Chondrocyte (in vitro differentiated cells): ENCODE results near the gene SIRPG. TPM values are rescaled to one million over a fixed set of nuclear protein-coding genes. Genes with fewer than 3 reads are reported as not detected.

Source experiments
- DNase-seq: peaks from one replicate; pipeline ENCODE4 v3.0.0; 2021; ENCODE audit warnings: mixed read lengths, low spot score
- H3K27ac Mint-ChIP-seq: one replicate; pipeline ENCODE4 v1.8.0; 2021; ENCODE audit warnings: mild to moderate bottlenecking, moderate library complexity, mixed read lengths; ENCODE audit not compliant: unreplicated experiment
- H3K27me3 Mint-ChIP-seq: 2 replicates; pipeline ENCODE4 v1.8.0; 2021; ENCODE audit warnings: low read depth, mixed read lengths
- H3K36me3 Mint-ChIP-seq: 2 replicates; pipeline ENCODE4 v1.8.0; 2021; ENCODE audit warnings: low read depth, mixed read lengths
- H3K4me1 Mint-ChIP-seq: 2 replicates; pipeline ENCODE4 v1.8.0; 2021; ENCODE audit warnings: low read depth, mild to moderate bottlenecking, mixed read lengths
- H3K4me3 Mint-ChIP-seq: one replicate; pipeline ENCODE4 v1.8.0; 2021; ENCODE audit warnings: mild to moderate bottlenecking, moderate library complexity, mixed read lengths; ENCODE audit not compliant: unreplicated experiment
- H3K9me3 Mint-ChIP-seq: 2 replicates; pipeline ENCODE4 v1.8.0; 2021; ENCODE audit warnings: low read depth, mixed read lengths
- total RNA-seq: library from RNA; stranded (reverse); gene quantifications from 3 replicates; pipeline ENCODE4 v1.2.1, GENCODE V29; 2021
- TF ChIP-seq, protein P1 (sequence below): fragments of 200-600 bp; sonication (generic); IDR thresholded peaks from 2 replicates; pipeline ENCODE4 v1.5.0; 2021; ENCODE audit warnings: antibody characterized with exemption, mild to moderate bottlenecking, moderate library complexity

SIRPG gene
- total RNA-seq, 1 donor from 2014 or later: not detected

DNA sequence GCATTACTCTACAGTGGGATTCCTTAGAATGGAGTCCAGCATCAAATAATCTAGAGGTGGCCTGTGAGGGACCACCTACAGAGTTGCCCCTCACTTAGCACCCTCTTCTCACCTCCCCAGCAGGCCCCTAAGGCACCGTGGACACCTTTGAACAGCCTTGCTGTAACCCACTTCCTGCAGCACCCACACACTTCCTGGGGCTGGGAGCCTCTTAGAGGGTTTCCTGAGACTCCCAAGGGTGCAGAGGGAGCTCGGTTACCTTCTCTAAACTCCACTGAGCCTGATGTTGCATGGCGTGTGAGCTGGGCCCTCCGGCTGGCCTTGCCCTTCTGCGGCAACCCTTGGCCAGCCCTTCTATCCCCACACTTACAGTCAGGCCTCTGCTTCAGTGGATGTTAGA lies 7.3 kb upstream of the SIRPG start:
- H3K27ac Mint-ChIP-seq: no peak overlapping the region
- no peak for DNase-seq

GRCh38 chr20:1663917-1664316 lies 6.3 kb upstream of the SIRPG start:
- no peaks in the 10 kb centered on the region for H3K4me1 Mint-ChIP-seq
- no peak overlapping the region for H3K27ac Mint-ChIP-seq
- DNase-seq: no peak
- H3K4me3 Mint-ChIP-seq: no peak overlapping the region
- H3K9me3 Mint-ChIP-seq: no peaks in the 10 kb centered on the region
- no peaks in the 10 kb centered on the region for H3K36me3 Mint-ChIP-seq
- TF ChIP-seq, protein P1, sequence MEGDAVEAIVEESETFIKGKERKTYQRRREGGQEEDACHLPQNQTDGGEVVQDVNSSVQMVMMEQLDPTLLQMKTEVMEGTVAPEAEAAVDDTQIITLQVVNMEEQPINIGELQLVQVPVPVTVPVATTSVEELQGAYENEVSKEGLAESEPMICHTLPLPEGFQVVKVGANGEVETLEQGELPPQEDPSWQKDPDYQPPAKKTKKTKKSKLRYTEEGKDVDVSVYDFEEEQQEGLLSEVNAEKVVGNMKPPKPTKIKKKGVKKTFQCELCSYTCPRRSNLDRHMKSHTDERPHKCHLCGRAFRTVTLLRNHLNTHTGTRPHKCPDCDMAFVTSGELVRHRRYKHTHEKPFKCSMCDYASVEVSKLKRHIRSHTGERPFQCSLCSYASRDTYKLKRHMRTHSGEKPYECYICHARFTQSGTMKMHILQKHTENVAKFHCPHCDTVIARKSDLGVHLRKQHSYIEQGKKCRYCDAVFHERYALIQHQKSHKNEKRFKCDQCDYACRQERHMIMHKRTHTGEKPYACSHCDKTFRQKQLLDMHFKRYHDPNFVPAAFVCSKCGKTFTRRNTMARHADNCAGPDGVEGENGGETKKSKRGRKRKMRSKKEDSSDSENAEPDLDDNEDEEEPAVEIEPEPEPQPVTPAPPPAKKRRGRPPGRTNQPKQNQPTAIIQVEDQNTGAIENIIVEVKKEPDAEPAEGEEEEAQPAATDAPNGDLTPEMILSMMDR: no peak
- peaks cover 13% of the 10 kb centered on the region for H3K27me3 Mint-ChIP-seq

More for the DNA sequence above, 7.3 kb upstream of the SIRPG start:
- Mint-ChIP-seq H3K9me3 (no peaks in the 10 kb centered on the region), H3K36me3 (no peaks in the 10 kb centered on the region), H3K4me3 (no peak overlapping the region), H3K27me3 (peaks cover 4% of the 10 kb centered on the region), H3K4me1 (peaks cover 7% of the 10 kb centered on the region)
- TF ChIP-seq, protein P1: no peak

GRCh38 chr20:1661542-1662299 lies 4.1 kb upstream of the SIRPG start:
- peaks cover 20% of the 10 kb centered on the region for H3K27me3 Mint-ChIP-seq
- H3K27ac Mint-ChIP-seq: no peak overlapping the region
- no peaks in the 10 kb centered on the region for H3K36me3 Mint-ChIP-seq
- TF ChIP-seq, protein P1: no peak
- no peak for DNase-seq
- no peaks in the 10 kb centered on the region for H3K4me1 Mint-ChIP-seq
- no peak overlapping the region for H3K4me3 Mint-ChIP-seq
- no peaks in the 10 kb centered on the region for H3K9me3 Mint-ChIP-seq

- no peak for DNase-seq
- no peak overlapping the region for H3K27ac Mint-ChIP-seq
- H3K36me3 Mint-ChIP-seq: no peaks in the 10 kb centered on the region
- H3K4me1 Mint-ChIP-seq: no peaks in the 10 kb centered on the region
- no peak overlapping the region for H3K4me3 Mint-ChIP-seq
- H3K27me3 Mint-ChIP-seq: peaks cover 20% of the 10 kb centered on the region
- H3K9me3 Mint-ChIP-seq: no peaks in the 10 kb centered on the region
- TF ChIP-seq, protein P1: no peak
Measured at GRCh38 chr20:1660246-1660645, 2.7 kb upstream of the SIRPG start.

DNA sequence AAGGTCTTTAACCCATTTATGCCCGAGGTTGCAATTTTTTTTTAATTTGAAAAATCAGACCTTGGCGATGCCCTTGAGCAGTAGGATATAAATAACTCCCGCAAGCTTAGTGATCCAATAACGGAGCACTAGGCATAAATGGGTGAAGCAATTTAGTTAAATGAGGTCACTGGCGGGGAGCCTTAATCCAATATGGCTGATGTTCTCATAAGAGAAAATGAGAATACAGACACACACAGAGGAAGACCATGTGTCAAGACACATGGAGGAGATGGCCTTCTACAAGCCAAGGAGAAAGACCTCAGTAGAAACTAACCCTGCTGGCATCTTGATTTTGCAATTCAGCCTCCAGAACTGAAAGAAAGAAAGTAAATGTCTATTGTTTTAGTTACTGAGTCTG lies 735 bp downstream of the SIRPG start:
- TF ChIP-seq, protein P1: no peak
- Mint-ChIP-seq H3K36me3 (no peaks in the 10 kb centered on the region), H3K27ac (no peak overlapping the region), H3K9me3 (no peaks in the 10 kb centered on the region), H3K4me3 (no peak overlapping the region), H3K4me1 (no peaks in the 10 kb centered on the region), H3K27me3 (peaks cover 20% of the 10 kb centered on the region)
- DNase-seq: no peak
